Renal cortical epithelial cell (primary cell): ENCODE measurements around the gene RGS5. TPM values are rescaled to one million over a fixed set of nuclear protein-coding genes. Genes with fewer than 3 reads are reported as not detected.
"Not testable (repeated sequence)": the region's sequence is repeated elsewhere in the genome, so short reads cannot be mapped to it uniquely, and the experiment has no call there.

Experiments used
- DNase-seq: peaks from one replicate; pipeline ENCODE4 v3.0.0-alpha.2; 2011; ENCODE audit warnings: low read depth
- total RNA-seq: library from RNA; depleted of rRNA; stranded (reverse); fragments of >200 nt; gene quantifications from 2 replicates; pipeline ENCODE4 v1.2.3, GENCODE V29; 2014

RGS5 gene
- total RNA-seq, result 3.3 and 4.6 TPM in 2 replicates

GRCh38 chr1:163202833-163203451, at the start of gene RGS5:
RGS5 (minus strand) TSS chr1:163202916; CDS start chr1:163202835, 81 bp downstream.
- peak; percentile 73 for DNase-seq

- DNase-seq, result no peak
These were observed 47.8 kb upstream of the RGS5 start for GRCh38 chr1:163250382-163250974.

- DNase-seq, result no peak
These were observed 45.3 kb upstream of the RGS5 start for GRCh38 chr1:163248064-163248463.

GRCh38 chr1:163244648-163245047, 41.9 kb upstream of the RGS5 start:
- DNase-seq, result not testable (repeated sequence)

- DNase-seq, result no peak
These were observed 39.0 kb upstream of the RGS5 start for GRCh38 chr1:163241746-163242145.

GRCh38 chr1:163240705-163241104, 38.0 kb upstream of the RGS5 start:
- no peak for DNase-seq

- not testable (repeated sequence) for DNase-seq
These were observed 30.9 kb upstream of the RGS5 start for GRCh38 chr1:163233643-163234042.

GRCh38 chr1:163231385-163231784, 28.7 kb upstream of the RGS5 start:
- peak; percentile 86 for DNase-seq

- DNase-seq, result no peak
These were observed 28.1 kb upstream of the RGS5 start for GRCh38 chr1:163230827-163231226.

- DNase-seq, result not testable (repeated sequence)
These were observed 25.6 kb upstream of the RGS5 start for GRCh38 chr1:163228271-163228670.

- peak; percentile 81 for DNase-seq
These were observed 24.4 kb upstream of the RGS5 start for GRCh38 chr1:163227126-163227525.

GRCh38 chr1:163213626-163214025, 10.9 kb upstream of the RGS5 start:
- peak; percentile 57 for DNase-seq

- DNase-seq, result no peak
These were observed 9.0 kb upstream of the RGS5 start for GRCh38 chr1:163211667-163212066.

- DNase-seq, result no peak
These were observed 2.8 kb upstream of the RGS5 start for GRCh38 chr1:163205513-163205912.

GRCh38 chr1:163203561-163203960, 845 bp upstream of the RGS5 start:
- DNase-seq, result no peak

- peak; percentile 67 for DNase-seq
These were observed 810 bp downstream of the RGS5 start for GRCh38 chr1:163201906-163202305.

- no peak for DNase-seq
These were observed 5.7 kb downstream of the RGS5 start for GRCh38 chr1:163197022-163197421.

- no peak for DNase-seq
These were observed 6.3 kb downstream of the RGS5 start for GRCh38 chr1:163196449-163196787.

- no peak for DNase-seq
These were observed 6.8 kb downstream of the RGS5 start for GRCh38 chr1:163195728-163196448.

GRCh38 chr1:163191301-163191700, 11.4 kb downstream of the RGS5 start:
- DNase-seq, result no peak

GRCh38 chr1:163188947-163189346, 13.8 kb downstream of the RGS5 start:
- no peak for DNase-seq

- DNase-seq, result no peak
These were observed 14.9 kb downstream of the RGS5 start for GRCh38 chr1:163187849-163188248.

GRCh38 chr1:163186862-163187261, 15.9 kb downstream of the RGS5 start:
- no peak for DNase-seq
